Measurements from ENCODE around the gene TMEM209.

GRCh38 chr7:130227883-130228575 is 22.8 kb upstream of the TMEM209 start:
- no peak for TF ChIP-seq EP300 (IDR thresholded peaks at IDR 0.05)
- TF ChIP-seq, protein P1, sequence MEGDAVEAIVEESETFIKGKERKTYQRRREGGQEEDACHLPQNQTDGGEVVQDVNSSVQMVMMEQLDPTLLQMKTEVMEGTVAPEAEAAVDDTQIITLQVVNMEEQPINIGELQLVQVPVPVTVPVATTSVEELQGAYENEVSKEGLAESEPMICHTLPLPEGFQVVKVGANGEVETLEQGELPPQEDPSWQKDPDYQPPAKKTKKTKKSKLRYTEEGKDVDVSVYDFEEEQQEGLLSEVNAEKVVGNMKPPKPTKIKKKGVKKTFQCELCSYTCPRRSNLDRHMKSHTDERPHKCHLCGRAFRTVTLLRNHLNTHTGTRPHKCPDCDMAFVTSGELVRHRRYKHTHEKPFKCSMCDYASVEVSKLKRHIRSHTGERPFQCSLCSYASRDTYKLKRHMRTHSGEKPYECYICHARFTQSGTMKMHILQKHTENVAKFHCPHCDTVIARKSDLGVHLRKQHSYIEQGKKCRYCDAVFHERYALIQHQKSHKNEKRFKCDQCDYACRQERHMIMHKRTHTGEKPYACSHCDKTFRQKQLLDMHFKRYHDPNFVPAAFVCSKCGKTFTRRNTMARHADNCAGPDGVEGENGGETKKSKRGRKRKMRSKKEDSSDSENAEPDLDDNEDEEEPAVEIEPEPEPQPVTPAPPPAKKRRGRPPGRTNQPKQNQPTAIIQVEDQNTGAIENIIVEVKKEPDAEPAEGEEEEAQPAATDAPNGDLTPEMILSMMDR (IDR thresholded peaks at IDR 0.05): no peak
- TF ChIP-seq POLR2A (IDR thresholded peaks at IDR 0.05): no peak
